Neuronal stem cell (in vitro differentiated cells): Measurements from ENCODE around the gene OXTR.
A peak's percentile ranks its signal among the peaks of the same experiment; 100 is the strongest.

ENCODE experiments used
- DNase-seq: peaks from one replicate; pipeline ENCODE4 v3.0.0-alpha.2; 2013; ENCODE audit warnings: low spot score
- H2AFZ ChIP-seq: one replicate; pipeline ENCODE4 v1.6.1; 2013; ENCODE audit warnings: mild to moderate bottlenecking, low read length, inconsistent platforms
- H2AK5ac ChIP-seq: 2 replicates; pipeline ENCODE4 v1.6.1; 2013; ENCODE audit warnings: low read depth, mild to moderate bottlenecking, inconsistent platforms, low read length, moderate library complexity, mixed read lengths
- H2BK120ac ChIP-seq: 2 replicates; pipeline ENCODE4 v1.6.1; 2013; ENCODE audit warnings: low read depth, mild to moderate bottlenecking, inconsistent platforms, low read length, moderate library complexity, mixed read lengths
- H2BK12ac ChIP-seq: one replicate; pipeline ENCODE4 v1.6.1; 2013; ENCODE audit warnings: low read length, inconsistent platforms
- H2BK15ac ChIP-seq: 2 replicates; pipeline ENCODE4 v1.6.1; 2013; ENCODE audit warnings: mild to moderate bottlenecking, low read length, inconsistent platforms, mixed read lengths
- H2BK5ac ChIP-seq: one replicate; pipeline ENCODE4 v1.6.1; 2013; ENCODE audit warnings: inconsistent platforms, mild to moderate bottlenecking, low read length, moderate library complexity
- H3K14ac ChIP-seq: one replicate; pipeline ENCODE4 v1.6.1; 2013; ENCODE audit warnings: low read length, inconsistent platforms
- H3K18ac ChIP-seq: 2 replicates; pipeline ENCODE4 v1.6.1; 2013; ENCODE audit warnings: low read length, inconsistent platforms
- H3K23ac ChIP-seq: 2 replicates; pipeline ENCODE4 v1.6.1; 2013; ENCODE audit warnings: low read depth, mild to moderate bottlenecking, mixed read lengths, low read length, inconsistent platforms; ENCODE audit not compliant: poor library complexity
- H3K27ac ChIP-seq: replicated peaks from 3 replicates; pipeline ENCODE4 v1.5.1; 2013; ENCODE audit warnings: low read length, inconsistent platforms
- H3K27me3 ChIP-seq, 3 experiments: 2 replicates each; pipeline ENCODE4 v1.6.1; 2013; ENCODE audit warnings: low read length in 3 of 3, mild to moderate bottlenecking in 2 of 3, inconsistent platforms in 1 of 3, low read depth in 1 of 3, mixed read lengths in 1 of 3, moderate library complexity in 1 of 3; ENCODE audit not compliant: control insufficient read depth in 3 of 3, insufficient read depth in 3 of 3
- H3K36me3 ChIP-seq, 2 donors: replicated peaks in 1 of 2; 2 replicates each; pipeline ENCODE4 v1.6.1; 2013; ENCODE audit warnings: low read length in 2 of 2; ENCODE audit not compliant: control insufficient read depth in 2 of 2, insufficient read depth in 2 of 2
- H3K4ac ChIP-seq: 2 replicates; pipeline ENCODE4 v1.6.1; 2013; ENCODE audit warnings: inconsistent platforms, mild to moderate bottlenecking, low read length, moderate library complexity
- H3K4me1 ChIP-seq, 2 donors: 1 replicate in 1 of 2; 2 replicates in 1 of 2; pipeline ENCODE4 v1.6.1; 2013; ENCODE audit warnings: low read length in 2 of 2, low read depth in 1 of 2; ENCODE audit not compliant: control insufficient read depth in 2 of 2, insufficient read depth in 1 of 2
- H3K4me2 ChIP-seq: one replicate; pipeline ENCODE4 v1.6.1; 2013; ENCODE audit warnings: mild to moderate bottlenecking, low read length, inconsistent platforms; ENCODE audit not compliant: insufficient read depth, poor library complexity, severe bottlenecking
- H3K4me3 ChIP-seq, 2 donors: 2 replicates each; pipeline ENCODE4 v1.5.1; 2013; ENCODE audit warnings: low read length in 2 of 2, mild to moderate bottlenecking in 2 of 2, inconsistent platforms in 1 of 2, moderate library complexity in 1 of 2
- H3K79me1 ChIP-seq: one replicate; pipeline ENCODE4 v1.6.1; 2013; ENCODE audit warnings: low read depth, mild to moderate bottlenecking, inconsistent platforms, low read length, moderate library complexity
- H3K9ac ChIP-seq: one replicate; pipeline ENCODE4 v1.6.1; 2013; ENCODE audit warnings: mild to moderate bottlenecking, low read depth, low read length, inconsistent platforms; ENCODE audit not compliant: poor library complexity
- H3K9me3 ChIP-seq, 2 donors: replicated peaks in 1 of 2; 2 replicates each; pipeline versions ENCODE3 to v1.6.1; 2013; ENCODE audit warnings: low read length in 2 of 2, mild to moderate bottlenecking in 2 of 2, inconsistent platforms in 1 of 2, low read depth in 1 of 2, mixed read lengths in 1 of 2, moderate library complexity in 1 of 2; ENCODE audit not compliant: control insufficient read depth in 2 of 2, insufficient read depth in 1 of 2
- H4K8ac ChIP-seq: one replicate; pipeline ENCODE4 v1.6.1; 2013; ENCODE audit warnings: low read depth, mild to moderate bottlenecking, inconsistent platforms, low read length, moderate library complexity
- H4K91ac ChIP-seq: one replicate; pipeline ENCODE4 v1.6.1; 2013; ENCODE audit warnings: low read length, low read depth, mild to moderate bottlenecking, inconsistent platforms; ENCODE audit not compliant: poor library complexity
- WGBS, 2 donors: extraction: QIAGEN DNeasy Blood & Tissue Kit; methylation state at CpG; one replicate each; pipeline ENCODE4 v1.1.7; 2013; ENCODE audit warnings: missing lambda C conversion rate in 2 of 2, mixed read lengths in 1 of 2; ENCODE audit not compliant: insufficient read length in 2 of 2, insufficient replicate concordance in 1 of 2; ENCODE audit errors: extremely low coverage in 2 of 2; 5-methylcytosine and 5-hydroxymethylcytosine counted together

Gene OXTR

GRCh38 chr3:8760506-8760905 is 8.9 kb downstream of the OXTR start:
- Histone ChIP-seq H3K9me3 (no peaks in the 10 kb centered on the region), H2AFZ (no peak overlapping the region), H2AK5ac (peak overlapping the region; percentile 31), H2BK5ac (no peak overlapping the region), H3K9ac (no peak overlapping the region), H3K4ac (no peak overlapping the region), H3K79me1 (no peaks in the 10 kb centered on the region), H2BK12ac (no peak overlapping the region), H4K8ac (no peak overlapping the region), H3K27ac (no peak overlapping the region), H4K91ac (no peak overlapping the region), H3K4me2 (no peak overlapping the region), H2BK120ac (no peak overlapping the region), H3K23ac (no peak overlapping the region), H3K14ac (no peak overlapping the region), H2BK15ac (no peak overlapping the region), H3K4me3 (no peak overlapping the region), H3K27me3 (no peaks in the 10 kb centered on the region), H3K36me3 (no peaks in the 10 kb centered on the region), H3K18ac (no peak overlapping the region), H3K4me1 (no peaks in the 10 kb centered on the region)
- no CpG with 5 or more reads among the region's 5 CpGs for WGBS, 2 donors
- no peak for DNase-seq

GRCh38 chr3:8760091-8760490 is 9.3 kb downstream of the OXTR start:
- Histone ChIP-seq H3K9me3 (no peaks in the 10 kb centered on the region), H3K27me3 (no peaks in the 10 kb centered on the region), H2AK5ac (peak overlapping the region; percentile 31), H3K4me2 (no peak overlapping the region), H3K9ac (no peak overlapping the region), H4K91ac (no peak overlapping the region), H3K23ac (no peak overlapping the region), H4K8ac (no peak overlapping the region), H3K4ac (no peak overlapping the region), H3K79me1 (no peaks in the 10 kb centered on the region), H3K18ac (no peak overlapping the region), H2AFZ (no peak overlapping the region), H3K27ac (no peak overlapping the region), H3K14ac (no peak overlapping the region), H2BK5ac (no peak overlapping the region), H2BK12ac (no peak overlapping the region), H2BK15ac (no peak overlapping the region), H3K36me3 (no peaks in the 10 kb centered on the region), H3K4me1 (no peaks in the 10 kb centered on the region), H3K4me3 (no peak overlapping the region), H2BK120ac (no peak overlapping the region)
- no CpG with 5 or more reads among the region's 5 CpGs for WGBS, 2 donors
- no peak for DNase-seq

- Histone ChIP-seq H2AK5ac (no peak overlapping the region), H3K36me3 (no peaks in the 10 kb centered on the region), H4K8ac (no peak overlapping the region), H3K4me3 (no peak overlapping the region), H3K18ac (no peak overlapping the region), H3K4me2 (no peak overlapping the region), H4K91ac (no peak overlapping the region), H3K4ac (no peak overlapping the region), H3K27me3 (no peaks in the 10 kb centered on the region), H2BK15ac (no peak overlapping the region), H2BK120ac (no peak overlapping the region), H2BK12ac (no peak overlapping the region), H3K23ac (no peak overlapping the region), H3K9me3 (no peaks in the 10 kb centered on the region), H3K27ac (no peak overlapping the region), H2AFZ (no peak overlapping the region), H3K4me1 (no peaks in the 10 kb centered on the region), H2BK5ac (no peak overlapping the region), H3K9ac (no peak overlapping the region), H3K79me1 (no peaks in the 10 kb centered on the region), H3K14ac (no peak overlapping the region)
- no CpG with 5 or more reads among the region's 7 CpGs for WGBS, 2 donors
- DNase-seq, result no peak
These were observed 10.2 kb downstream of the OXTR start for GRCh38 chr3:8759038-8759707.

GRCh38 chr3:8757551-8758518 is 11.6 kb downstream of the OXTR start:
- Histone ChIP-seq H4K8ac (no peak overlapping the region), H3K18ac (peak overlapping the region; percentile 15), H3K9ac (no peak overlapping the region), H3K14ac (no peak overlapping the region), H3K4me2 (no peak overlapping the region), H2BK120ac (no peak overlapping the region), H3K4ac (no peak overlapping the region), H3K23ac (no peak overlapping the region), H2AFZ (no peak overlapping the region), H3K4me3 (no peak overlapping the region), H3K27ac (no peak overlapping the region), H3K9me3 (no peaks in the 10 kb centered on the region), H3K4me1 (no peaks in the 10 kb centered on the region), H3K27me3 (peaks cover 0 to 2% (median 0%) of the 10 kb centered on the region in 3 experiments), H3K36me3 (no peaks in the 10 kb centered on the region), H3K79me1 (no peaks in the 10 kb centered on the region), H2BK15ac (no peak overlapping the region), H2AK5ac (peak overlapping the region; percentile 40), H4K91ac (no peak overlapping the region), H2BK5ac (peak overlapping the region; percentile 29), H2BK12ac (no peak overlapping the region)
- WGBS, 2 donors, result no CpG with 5 or more reads among the region's 24 CpGs
- DNase-seq, result no peak
